NCI-H2227 (cell line): ENCODE results near the gene SIK3.
A peak's percentile ranks its signal among the peaks of the same experiment; 100 is the strongest.
"Not testable (repeated sequence)": the region's sequence is repeated elsewhere in the genome, so short reads cannot be mapped to it uniquely, and the experiment has no call there.

Source experiments
- DNase-seq: peaks from one replicate; lab custom pipeline; 2025; ENCODE audit not compliant: unreplicated experiment; lab: John Stamatoyannopoulos, UW

Gene SIK3

DNA sequence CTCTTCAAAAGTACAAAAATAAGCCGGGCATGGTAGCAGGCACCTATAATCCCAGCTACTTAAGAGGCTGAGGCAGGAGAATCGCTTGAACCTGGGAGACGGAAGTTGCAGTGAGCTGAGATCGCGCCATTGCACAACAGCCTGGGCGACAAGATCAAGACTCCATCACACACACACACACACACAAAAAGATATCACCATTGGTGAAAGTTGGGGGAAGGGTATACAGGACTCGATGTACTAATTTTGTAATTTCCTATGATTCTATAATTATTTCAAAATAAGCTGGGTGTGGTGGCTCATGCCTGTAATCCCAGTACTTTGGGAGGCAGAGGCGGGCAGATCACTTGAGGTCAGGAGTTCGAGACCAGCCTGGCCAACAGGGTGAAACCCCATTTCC is 48.1 kb downstream of the SIK3 start:
- DNase-seq = not testable (repeated sequence)

GRCh38 chr11:117046627-117047026 is 51.6 kb downstream of the SIK3 start:
- not testable (repeated sequence) for DNase-seq

- DNase-seq = no peak
Measured at GRCh38 chr11:117045956-117046355, 52.3 kb downstream of the SIK3 start.

DNA sequence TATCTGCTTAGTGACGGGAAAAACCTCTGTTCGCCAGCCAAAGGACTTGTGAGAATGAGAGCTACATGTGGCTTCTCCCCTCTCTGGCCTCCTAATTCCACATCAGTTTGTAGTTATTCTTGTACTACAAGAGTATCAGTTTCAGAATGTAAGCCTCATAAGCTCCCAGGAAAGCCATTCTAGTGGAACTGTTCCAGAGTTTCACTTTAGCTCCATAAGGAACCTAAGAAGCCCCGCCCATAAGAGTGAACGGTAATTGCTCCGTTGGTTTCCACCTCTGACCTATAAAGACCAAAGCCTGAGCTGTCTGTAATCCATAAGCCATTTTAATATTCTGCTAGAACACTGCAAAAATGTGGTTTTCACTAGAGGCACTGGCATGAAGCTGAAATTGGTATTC is 53.0 kb downstream of the SIK3 start:
- peak; percentile 12 for DNase-seq

- DNase-seq = no peak
Measured at GRCh38 chr11:117044287-117045035, 53.8 kb downstream of the SIK3 start.

DNA sequence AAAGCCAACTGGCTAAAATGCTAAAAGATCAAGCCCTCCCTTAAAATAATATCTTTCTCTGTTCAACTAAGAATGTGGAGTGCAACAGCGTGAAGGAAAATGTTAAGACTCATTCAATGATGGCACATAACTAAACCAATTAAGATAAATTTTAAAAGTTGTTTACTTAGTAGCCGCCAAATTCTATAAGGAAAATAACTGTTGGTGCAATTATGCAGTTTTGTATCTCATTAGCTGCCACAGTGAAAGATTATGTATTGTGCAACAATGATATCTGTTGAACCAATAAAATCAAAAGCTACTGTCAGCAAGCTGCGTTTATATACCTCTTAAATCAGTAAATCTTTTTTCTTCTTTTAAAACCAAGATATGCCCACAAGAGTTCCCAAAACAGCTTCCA is 55.5 kb downstream of the SIK3 start:
- DNase-seq = no peak

GRCh38 chr11:117039900-117040299 is 58.3 kb downstream of the SIK3 start:
- DNase-seq = no peak

DNA sequence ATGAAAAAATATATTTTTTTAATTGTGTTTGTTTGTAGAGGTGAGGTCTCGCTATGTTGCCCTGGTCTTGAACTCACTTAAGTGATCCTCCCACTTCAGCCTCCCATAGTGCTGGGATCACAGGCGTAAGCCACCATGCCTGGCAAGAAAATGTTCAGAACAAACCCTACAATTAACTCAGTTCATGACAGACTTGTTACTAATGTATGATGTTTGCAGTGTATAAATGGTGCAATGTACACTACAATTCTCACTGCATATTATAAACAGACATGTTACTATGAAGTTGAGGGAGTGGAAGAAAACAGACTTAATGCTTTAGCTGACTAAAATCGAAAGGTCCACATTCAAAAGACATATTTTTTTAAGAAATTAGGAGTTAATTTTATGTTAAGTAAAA is 59.0 kb downstream of the SIK3 start:
- DNase-seq = no peak

GRCh38 chr11:117037975-117038350 is 60.3 kb downstream of the SIK3 start:
- no peak for DNase-seq

DNA sequence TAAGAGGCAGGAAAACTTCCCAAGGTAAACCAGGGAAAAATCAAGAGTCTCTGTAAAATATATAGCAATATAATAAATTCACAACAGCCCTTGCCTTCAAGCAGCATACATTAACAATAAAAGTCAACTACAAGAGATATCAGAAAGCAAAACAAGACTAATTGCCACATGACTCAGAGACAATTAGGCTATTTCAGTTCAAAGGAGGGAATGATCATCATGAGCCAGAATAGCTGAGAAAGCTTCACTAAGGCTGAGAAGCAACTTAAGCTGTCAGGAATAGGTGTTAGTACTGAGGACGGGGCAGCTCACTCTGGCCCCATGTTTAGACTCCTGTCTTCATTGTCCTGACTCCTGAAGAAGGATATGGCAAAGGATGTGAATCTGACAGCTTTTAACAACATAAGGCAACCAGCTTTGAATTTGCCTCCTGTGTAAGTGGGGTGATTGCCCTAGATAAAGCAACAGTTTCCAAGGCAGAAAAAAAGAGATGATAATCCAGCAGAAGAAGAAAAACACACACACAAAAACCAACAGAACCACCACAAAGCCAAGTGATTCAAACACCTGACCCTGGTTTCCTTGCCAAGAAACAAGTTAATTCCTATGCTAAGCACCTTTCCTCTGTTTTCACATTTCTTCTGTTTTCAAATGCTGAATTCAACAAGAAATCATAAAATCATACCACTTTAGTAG is 60.8 kb downstream of the SIK3 start:
- no peak for DNase-seq

DNA sequence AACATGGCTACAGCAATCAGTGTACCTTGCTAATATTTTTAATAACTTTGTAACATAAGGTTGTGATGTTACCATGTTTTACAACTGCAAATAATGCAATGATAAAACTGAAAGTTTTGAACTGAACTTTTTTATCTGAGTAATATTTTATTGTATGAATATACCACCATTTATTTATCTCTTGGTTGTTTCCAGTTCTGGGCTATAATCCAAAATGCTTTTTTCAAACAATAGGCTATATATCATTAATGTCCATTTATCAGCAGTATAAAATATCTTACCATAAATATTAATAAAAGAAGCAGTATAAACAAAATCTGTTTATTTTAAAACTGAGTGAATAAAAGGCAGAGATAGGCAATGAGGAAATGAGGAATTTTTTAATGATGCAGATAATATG is 63.3 kb downstream of the SIK3 start:
- DNase-seq = no peak

DNA sequence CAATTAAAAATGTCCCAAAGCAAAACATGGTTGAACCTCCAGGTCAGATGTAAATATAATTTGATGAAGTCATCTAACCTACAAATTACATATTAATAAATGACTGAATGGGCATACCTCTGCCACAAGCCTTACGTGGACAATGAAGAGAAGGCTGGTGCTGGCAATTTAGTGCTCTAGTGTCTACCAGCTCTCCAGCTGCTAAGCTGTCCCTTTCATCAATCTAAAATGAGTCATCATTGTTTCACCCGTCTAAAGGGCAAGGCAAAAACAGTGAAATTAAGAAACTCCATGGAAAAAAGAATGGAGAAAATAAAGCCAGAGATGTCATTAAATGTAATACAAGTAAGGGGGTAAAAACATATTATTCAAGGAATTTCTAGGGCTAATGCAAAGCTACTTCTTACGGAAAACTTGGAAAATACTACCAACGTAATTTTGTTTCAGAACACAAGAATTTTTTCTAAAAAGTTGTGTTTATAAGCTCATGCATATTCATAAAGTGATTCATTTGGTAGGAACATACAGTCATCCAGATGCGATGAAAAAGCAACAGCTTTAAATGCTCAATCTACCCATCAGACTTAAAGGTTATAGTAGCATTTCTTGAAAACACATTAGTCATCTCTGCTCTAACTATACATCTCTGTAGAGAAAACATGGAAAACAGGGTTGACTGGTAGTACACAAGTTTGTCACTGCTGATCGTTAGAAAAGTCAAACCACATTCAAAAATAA is 71.5 kb downstream of the SIK3 start:
- no peak for DNase-seq

DNA sequence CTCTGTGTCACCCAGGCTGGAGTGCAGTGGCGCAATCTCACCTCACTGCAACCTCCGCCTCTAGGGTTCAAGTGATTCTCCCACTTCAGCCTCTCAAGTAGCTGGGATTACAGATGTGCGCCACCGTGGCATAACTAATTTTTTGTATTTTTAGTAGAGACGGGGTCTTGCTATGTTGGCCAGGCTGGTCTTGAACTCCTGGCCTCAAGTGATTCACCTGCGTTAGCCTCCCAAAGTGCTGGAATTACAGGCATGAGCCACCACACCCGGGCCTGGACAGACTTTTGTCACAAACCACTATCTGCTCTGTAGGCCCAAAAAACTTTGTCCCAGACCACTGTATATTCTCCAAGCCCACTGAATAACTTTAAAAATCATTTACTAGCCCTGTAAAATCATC is 74.5 kb downstream of the SIK3 start:
- DNase-seq = not testable (repeated sequence)

DNA sequence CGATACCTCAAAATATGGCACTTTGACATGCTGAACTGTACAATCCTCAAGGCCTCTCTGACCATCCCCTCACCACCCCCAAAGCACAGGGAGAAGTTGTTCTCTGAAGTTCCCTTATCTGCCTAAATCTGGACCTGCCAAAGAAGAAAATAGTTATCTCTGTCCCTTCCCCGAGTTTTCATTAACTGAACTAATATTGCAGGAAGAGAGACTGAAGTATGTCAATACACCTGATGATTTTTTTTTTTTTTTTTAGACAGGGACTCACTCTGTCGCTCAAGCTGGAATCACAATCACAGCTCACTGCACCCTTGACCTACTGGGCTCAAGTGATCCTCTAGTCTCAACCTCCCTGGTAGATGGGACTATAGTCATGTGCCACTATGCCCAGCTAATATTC is 75.0 kb downstream of the SIK3 start:
- DNase-seq = no peak

GRCh38 chr11:117022526-117022925 is 75.7 kb downstream of the SIK3 start:
- DNase-seq = no peak

GRCh38 chr11:117020869-117021564 is 77.2 kb downstream of the SIK3 start:
- DNase-seq = no peak

DNA sequence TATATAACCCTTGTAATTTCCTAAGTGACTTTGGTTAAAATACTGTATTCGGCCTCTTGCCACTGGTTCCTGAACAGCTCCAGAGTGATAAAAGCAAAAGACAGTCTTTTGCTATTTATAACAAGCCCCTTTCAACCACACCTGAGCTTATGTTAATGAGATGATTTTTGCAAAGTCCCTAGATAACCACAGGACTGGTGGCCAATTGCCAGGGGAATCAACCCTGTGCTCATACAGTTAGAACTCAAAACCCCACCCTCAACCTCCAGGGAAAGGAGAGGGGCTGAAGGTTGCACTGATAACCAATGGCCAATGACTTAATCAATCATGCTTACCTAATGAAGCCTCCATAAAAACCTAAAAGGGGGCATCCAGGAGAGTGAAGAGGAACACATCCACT is 77.9 kb downstream of the SIK3 start:
- DNase-seq = no peak

GRCh38 chr11:117019871-117020270 is 78.4 kb downstream of the SIK3 start:
- DNase-seq = no peak

GRCh38 chr11:117017456-117017855 is 80.8 kb downstream of the SIK3 start:
- no peak for DNase-seq

DNA sequence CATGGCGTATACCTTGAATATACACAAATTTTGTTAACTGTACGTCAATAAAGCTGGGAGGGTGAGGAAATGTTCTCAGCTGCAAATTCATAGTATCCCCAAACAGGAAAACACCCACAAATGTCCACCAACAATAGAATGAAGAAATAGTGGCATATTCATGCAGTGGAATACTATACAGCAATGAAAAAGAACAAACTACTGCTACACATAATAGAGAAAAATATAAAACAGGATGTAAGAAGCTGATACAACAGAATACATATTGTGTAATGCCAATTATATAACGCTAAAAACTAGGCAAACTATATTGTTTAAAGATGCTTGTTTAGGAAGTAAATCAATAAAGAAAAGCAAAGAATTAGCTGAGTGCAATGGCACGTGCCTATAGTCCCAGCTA is 81.5 kb downstream of the SIK3 start:
- DNase-seq = no peak

- no peak for DNase-seq
Measured at GRCh38 chr11:117016246-117016645, 82.0 kb downstream of the SIK3 start.

- no peak for DNase-seq
Measured at GRCh38 chr11:117011541-117011898, 86.7 kb downstream of the SIK3 start.
